22Rv1 (cell line): Measurements from ENCODE around the gene IRX2.

ENCODE experiments used
- CTCF ChIP-seq: fragments of 450-650 bp; IDR thresholded peaks from 2 replicates; pipeline ENCODE4 v1.5.1; 2017; ENCODE audit warnings: mild to moderate bottlenecking
- ZFX ChIP-seq: fragments of 450-650 bp; IDR thresholded peaks from 2 replicates; pipeline ENCODE4 v1.6.1; 2017; ENCODE audit warnings: antibody characterized with exemption, borderline replicate concordance

- TF ChIP-seq CTCF, result no peak
- TF ChIP-seq ZFX, result no peak
Measured at GRCh38 chr5:2709976-2710689, 41.3 kb downstream of the IRX2 start.
